Parathyroid adenoma (tissue), 2 donors: ENCODE results near the gene CFDP1.

Experiments used
- H2AFZ ChIP-seq: fragments of 300-600 bp; sonication (generic); one replicate; pipeline ENCODE4 v1.7.0; 2017; ENCODE audit warnings: antibody characterized with exemption, mild to moderate bottlenecking
- H3K27ac ChIP-seq: fragments of 300-600 bp; sonication (generic); one replicate; pipeline ENCODE4 v1.7.0; 2017
- H3K27me3 ChIP-seq: fragments of 300-600 bp; sonication (generic); one replicate; pipeline ENCODE4 v1.7.0; 2017; ENCODE audit warnings: low read length; ENCODE audit not compliant: control insufficient read depth, insufficient read depth
- H3K36me3 ChIP-seq: fragments of 300-600 bp; sonication (generic); one replicate; pipeline ENCODE4 v1.7.0; 2017; ENCODE audit warnings: low read length; ENCODE audit not compliant: control insufficient read depth, insufficient read depth
- H3K4me1 ChIP-seq: fragments of 300-600 bp; sonication (generic); one replicate; pipeline ENCODE4 v1.7.0; 2017; ENCODE audit warnings: control low read depth
- H3K4me2 ChIP-seq: fragments of 300-600 bp; sonication (generic); one replicate; pipeline ENCODE4 v1.7.0; 2017; ENCODE audit warnings: low read length
- H3K4me3 ChIP-seq: fragments of 300-600 bp; sonication (generic); one replicate; pipeline ENCODE4 v1.7.0; 2017; ENCODE audit warnings: low read depth, low read length
- H3K79me2 ChIP-seq: fragments of 300-600 bp; sonication (generic); one replicate; pipeline ENCODE4 v1.7.0; 2017; ENCODE audit warnings: control low read depth
- H3K9ac ChIP-seq: fragments of 300-600 bp; sonication (generic); one replicate; pipeline ENCODE4 v1.7.0; 2017; ENCODE audit warnings: mild to moderate bottlenecking
- H3K9me3 ChIP-seq: fragments of 300-600 bp; sonication (generic); one replicate; pipeline ENCODE4 v1.7.0; 2017; ENCODE audit warnings: low read length; ENCODE audit not compliant: control insufficient read depth
- CTCF ChIP-seq: fragments of 300-600 bp; sonication (generic); IDR thresholded peaks from one replicate; pipeline ENCODE4 v1.7.0; 2017; ENCODE audit warnings: antibody characterized with exemption, mild to moderate bottlenecking
- donor health status: primary hyperparathyroidism.

CFDP1 gene

GRCh38 chr16:75478480-75479345, 45.4 kb upstream of the CFDP1 start:
- Histone ChIP-seq H3K4me2 (no peak overlapping the region), H3K79me2 (no peaks in the 10 kb centered on the region), H3K4me1 (peaks cover 6% of the 10 kb centered on the region), H3K9ac (no peak overlapping the region), H2AFZ (no peak overlapping the region), H3K27ac (no peak overlapping the region), H3K36me3 (no peaks in the 10 kb centered on the region), H3K27me3 (no peaks in the 10 kb centered on the region), H3K4me3 (no peak overlapping the region), H3K9me3 (no peaks in the 10 kb centered on the region)
- TF ChIP-seq CTCF: no peak

GRCh38 chr16:75477680-75478473, 44.6 kb upstream of the CFDP1 start:
- no peaks in the 10 kb centered on the region for H3K79me2 ChIP-seq
- H2AFZ ChIP-seq: no peak overlapping the region
- no peak overlapping the region for H3K4me3 ChIP-seq
- H3K27me3 ChIP-seq: no peaks in the 10 kb centered on the region
- no peak overlapping the region for H3K4me2 ChIP-seq
- no peak overlapping the region for H3K27ac ChIP-seq
- no peak overlapping the region for H3K9ac ChIP-seq
- no peaks in the 10 kb centered on the region for H3K4me1 ChIP-seq
- no peak for TF ChIP-seq CTCF
- no peaks in the 10 kb centered on the region for H3K36me3 ChIP-seq
- H3K9me3 ChIP-seq: no peaks in the 10 kb centered on the region

GRCh38 chr16:75476817-75477216, 43.5 kb upstream of the CFDP1 start:
- Histone ChIP-seq H3K4me1 (no peaks in the 10 kb centered on the region), H3K9ac (no peak overlapping the region), H3K4me3 (no peak overlapping the region), H3K27ac (no peak overlapping the region), H3K4me2 (no peak overlapping the region), H3K36me3 (no peaks in the 10 kb centered on the region), H3K27me3 (no peaks in the 10 kb centered on the region), H2AFZ (no peak overlapping the region), H3K79me2 (no peaks in the 10 kb centered on the region), H3K9me3 (no peaks in the 10 kb centered on the region)
- no peak for TF ChIP-seq CTCF

- Histone ChIP-seq H3K27me3 (no peaks in the 10 kb centered on the region), H3K4me1 (no peaks in the 10 kb centered on the region), H3K79me2 (no peaks in the 10 kb centered on the region), H3K4me2 (no peak overlapping the region), H3K9ac (no peak overlapping the region), H2AFZ (no peak overlapping the region), H3K36me3 (no peaks in the 10 kb centered on the region), H3K27ac (no peak overlapping the region), H3K9me3 (no peaks in the 10 kb centered on the region), H3K4me3 (no peak overlapping the region)
- no peak for TF ChIP-seq CTCF
Observed at GRCh38 chr16:75475420-75475847, 42.1 kb upstream of the CFDP1 start.
